ENCODE data around the gene RAPGEF5. TPM values are rescaled to one million over a fixed set of nuclear protein-coding genes. Genes with fewer than 3 reads are reported as not detected.

Gene RAPGEF5
- total RNA-seq, 6 experiments from 2014 or later = 15.5 to 56.4 (median 27.1) TPM

- TF ChIP-seq, protein P1, sequence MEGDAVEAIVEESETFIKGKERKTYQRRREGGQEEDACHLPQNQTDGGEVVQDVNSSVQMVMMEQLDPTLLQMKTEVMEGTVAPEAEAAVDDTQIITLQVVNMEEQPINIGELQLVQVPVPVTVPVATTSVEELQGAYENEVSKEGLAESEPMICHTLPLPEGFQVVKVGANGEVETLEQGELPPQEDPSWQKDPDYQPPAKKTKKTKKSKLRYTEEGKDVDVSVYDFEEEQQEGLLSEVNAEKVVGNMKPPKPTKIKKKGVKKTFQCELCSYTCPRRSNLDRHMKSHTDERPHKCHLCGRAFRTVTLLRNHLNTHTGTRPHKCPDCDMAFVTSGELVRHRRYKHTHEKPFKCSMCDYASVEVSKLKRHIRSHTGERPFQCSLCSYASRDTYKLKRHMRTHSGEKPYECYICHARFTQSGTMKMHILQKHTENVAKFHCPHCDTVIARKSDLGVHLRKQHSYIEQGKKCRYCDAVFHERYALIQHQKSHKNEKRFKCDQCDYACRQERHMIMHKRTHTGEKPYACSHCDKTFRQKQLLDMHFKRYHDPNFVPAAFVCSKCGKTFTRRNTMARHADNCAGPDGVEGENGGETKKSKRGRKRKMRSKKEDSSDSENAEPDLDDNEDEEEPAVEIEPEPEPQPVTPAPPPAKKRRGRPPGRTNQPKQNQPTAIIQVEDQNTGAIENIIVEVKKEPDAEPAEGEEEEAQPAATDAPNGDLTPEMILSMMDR (IDR thresholded peaks at IDR 0.05) = no peak
- peak; percentile 4 for TF ChIP-seq POLR2A (IDR thresholded peaks at IDR 0.05)
- H3K4me3 ChIP-seq = no peak overlapping the region
- intact Hi-C loops (cut with DNase I) = no loop called here
- no peaks in the 10 kb centered on the region for H3K9me3 ChIP-seq
- H3K27ac ChIP-seq = peak overlapping the region; percentile 61 to 71 (median 70)
- WGBS (ENCODE audit: insufficient coverage, low coverage, low lambda C conversion rate, missing lambda C conversion rate) = 17% methylated on average over 2 of the region's 2 CpGs
- ATAC-seq = peak; percentile 78 to 87 (median 83)
- no peak for DNase-seq
- peaks cover 0 to 22% (median 2%) of the 10 kb centered on the region in 4 donors for H3K4me1 ChIP-seq
- H3K27me3 ChIP-seq = no peaks in the 10 kb centered on the region
- H3K36me3 ChIP-seq = no peaks in the 10 kb centered on the region
These were observed 6.3 kb downstream of the RAPGEF5 start for GRCh38 chr7:22350466-22351328.

DNA sequence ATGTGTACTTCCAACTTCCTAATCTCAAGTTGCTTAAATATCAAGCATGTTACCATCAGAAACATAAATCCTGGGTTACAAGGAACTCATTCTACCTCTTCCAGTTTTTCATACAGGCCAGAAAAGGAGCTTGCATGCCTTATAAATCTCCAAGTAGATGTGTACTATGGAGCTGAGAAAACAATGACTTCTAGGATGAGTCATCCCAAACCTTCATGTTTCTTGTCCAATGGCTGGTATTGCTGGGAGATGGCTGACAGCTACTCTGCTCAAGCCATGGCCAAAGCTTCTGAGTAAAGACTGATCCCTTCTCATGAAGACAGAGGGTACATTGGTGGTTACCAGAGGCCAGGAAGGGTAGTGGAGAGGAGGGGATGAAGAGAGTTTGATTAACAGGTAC is 8.6 kb downstream of the RAPGEF5 start:
- H3K9me3 ChIP-seq = no peaks in the 10 kb centered on the region
- H3K4me3 ChIP-seq = no peak overlapping the region
- no peak for DNase-seq
- H3K36me3 ChIP-seq = no peaks in the 10 kb centered on the region
- peaks cover 0 to 35% (median 2%) of the 10 kb centered on the region in 4 donors for H3K4me1 ChIP-seq
- intact Hi-C loops (cut with DNase I) = no loop called here
- TF ChIP-seq POLR2A (IDR thresholded peaks at IDR 0.05) = no peak
- TF ChIP-seq, protein P1 (IDR thresholded peaks at IDR 0.05) = no peak
- no peak overlapping the region for H3K27ac ChIP-seq
- ATAC-seq = no peak
- no peaks in the 10 kb centered on the region for H3K27me3 ChIP-seq

GRCh38 chr7:22346383-22347107 is 10.4 kb downstream of the RAPGEF5 start:
- 12% methylated on average over 2 of the region's 2 CpGs for WGBS (ENCODE audit: insufficient coverage, low coverage, low lambda C conversion rate, missing lambda C conversion rate)
- Histone ChIP-seq H3K4me1 (peaks cover 0 to 48% (median 2%) of the 10 kb centered on the region in 4 donors), H3K36me3 (no peaks in the 10 kb centered on the region), H3K27me3 (no peaks in the 10 kb centered on the region), H3K9me3 (no peaks in the 10 kb centered on the region), H3K27ac (peak overlapping the region; percentile 76 to 81 (median 78)), H3K4me3 (no peak overlapping the region)
- DNase-seq (no peak), ATAC-seq (peak; percentile 63 to 75 (median 68))
- peak; percentile 59 for TF ChIP-seq POLR2A (IDR thresholded peaks at IDR 0.05)
- TF ChIP-seq, protein P1 (IDR thresholded peaks at IDR 0.05) = no peak
- intact Hi-C loops (cut with DNase I) = no loop called here

- no peak for ATAC-seq
- intact Hi-C loops (cut with DNase I) = no loop called here
- Histone ChIP-seq H3K27ac (peak overlapping the region; percentile 76 to 81 (median 76)), H3K27me3 (no peaks in the 10 kb centered on the region), H3K36me3 (no peaks in the 10 kb centered on the region), H3K9me3 (no peaks in the 10 kb centered on the region), H3K4me3 (no peak overlapping the region), H3K4me1 (peaks cover 0 to 50% (median 2%) of the 10 kb centered on the region in 4 donors)
- no peak for DNase-seq
- TF ChIP-seq, protein P1 (IDR thresholded peaks at IDR 0.05) = no peak
- TF ChIP-seq POLR2A (IDR thresholded peaks at IDR 0.05) = no peak
- 73% methylated on average over 3 of the region's 3 CpGs for WGBS (ENCODE audit: insufficient coverage, low coverage, low lambda C conversion rate, missing lambda C conversion rate)
These were observed 12.3 kb downstream of the RAPGEF5 start for GRCh38 chr7:22344655-22345054.
